Renal cortex interstitium (tissue), 11 donors: ENCODE results near the gene MPZL3. TPM values are rescaled to one million over a fixed set of nuclear protein-coding genes. Genes with fewer than 3 reads are reported as not detected.
A peak's percentile ranks its signal among the peaks of the same experiment; 100 is the strongest.
"Not testable (repeated sequence)": the region's sequence is repeated elsewhere in the genome, so short reads cannot be mapped to it uniquely, and the experiment has no call there.

Source experiments
- DNase-seq, 11 donors: peaks; one replicate each; pipeline ENCODE4 v3.0.0-alpha.2; 2013; ENCODE audit warnings: low read depth in 9 of 11, low spot score in 4 of 11; ENCODE audit errors: extremely low read depth in 1 of 11
- polyA plus RNA-seq, 3 donors: library from polyadenylated mRNA; unstranded; fragments of 120-200 nt; gene quantifications; one replicate each; pipeline ENCODE4 v1.2.1, GENCODE V29; 2013; ENCODE audit not compliant: insufficient read length in 3 of 3

MPZL3 gene
- polyA plus RNA-seq, 3 donors, result 5.1 to 8.2 (median 6.8) TPM

DNA sequence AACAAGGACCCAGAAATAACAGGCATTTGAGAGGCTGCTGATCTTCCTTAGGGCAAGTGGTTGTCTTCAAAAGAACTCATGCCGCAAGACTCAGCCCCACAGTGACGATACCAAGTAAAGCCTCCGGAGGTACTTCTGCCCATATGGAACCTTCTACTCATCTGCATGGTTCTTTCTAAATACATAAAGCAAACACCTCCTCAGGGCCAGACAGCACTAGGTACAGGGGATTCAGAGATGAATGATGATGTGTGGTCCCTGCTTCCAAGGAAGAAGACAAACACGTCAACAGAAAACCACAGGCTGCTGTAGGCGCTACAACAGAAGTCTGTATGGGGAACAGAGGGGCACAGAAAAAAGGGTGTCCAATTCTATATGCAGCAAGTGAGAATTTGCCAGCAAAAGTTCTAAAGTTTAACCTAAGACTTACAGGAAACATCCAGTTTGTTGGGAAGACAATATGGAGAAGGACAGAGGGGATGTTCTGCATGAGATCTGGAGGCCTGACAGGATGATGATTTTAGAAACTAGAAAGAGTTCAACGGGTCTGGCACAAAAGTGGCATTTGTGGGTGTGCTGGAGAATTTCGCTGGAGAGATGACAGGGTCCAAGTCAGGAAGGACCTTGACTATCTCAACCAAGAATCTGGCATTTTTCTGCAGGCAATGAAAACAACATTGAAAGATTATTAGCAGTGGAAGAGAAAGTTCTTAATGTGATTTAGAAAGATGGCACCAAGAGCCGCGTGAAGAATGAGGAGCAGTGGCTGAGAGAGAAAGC lies 51.1 kb downstream of the MPZL3 start:
- DNase-seq, result no peak

DNA sequence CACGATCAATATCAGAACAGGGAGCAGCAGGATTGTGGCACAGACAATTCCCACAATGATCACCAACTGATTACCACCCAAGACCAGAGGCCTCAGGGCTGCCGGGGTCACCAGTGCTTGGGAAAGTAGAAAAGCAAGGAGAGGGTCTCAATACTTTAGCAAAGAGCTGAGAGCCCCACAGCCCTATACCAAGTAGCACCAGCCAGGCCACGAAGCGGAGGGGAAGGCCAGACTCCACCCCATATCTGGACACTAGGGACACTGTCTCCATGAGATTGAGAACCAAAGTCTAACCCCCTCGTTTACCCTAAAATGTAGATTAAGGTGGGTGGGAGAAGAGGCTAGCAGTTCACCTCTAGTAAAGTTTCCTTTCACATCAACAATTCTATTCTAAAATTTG lies 51.7 kb downstream of the MPZL3 start:
- no peak for DNase-seq

DNA sequence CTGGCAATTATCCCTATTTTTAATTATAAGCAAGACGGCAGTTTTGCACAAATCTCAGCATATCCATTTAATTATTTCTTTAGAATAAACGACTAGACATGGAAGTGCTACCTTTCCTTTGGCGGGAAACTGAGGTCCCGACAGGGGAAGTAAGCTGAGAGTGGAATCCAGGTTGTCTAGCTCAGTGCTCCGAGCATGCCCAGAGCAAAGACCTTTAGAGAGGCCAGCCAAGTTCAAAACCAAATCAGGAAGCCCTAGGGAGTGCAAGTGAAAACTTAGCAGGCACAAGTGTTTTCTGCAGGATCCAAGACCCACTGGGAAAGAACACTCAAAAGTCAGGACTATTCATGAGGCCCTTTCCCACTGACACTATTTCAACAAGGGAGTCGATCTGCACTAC lies 53.0 kb downstream of the MPZL3 start:
- no peak for DNase-seq

- DNase-seq, result peak in 5 of 11 donors; percentile 54 to 64 (median 62)
Measured at GRCh38 chr11:118198370-118198769, 53.8 kb downstream of the MPZL3 start.

- peak in 1 of 11 donors; percentile 48 for DNase-seq
Measured at GRCh38 chr11:118194835-118195627, 57.1 kb downstream of the MPZL3 start.

GRCh38 chr11:118193910-118194566 lies 58.1 kb downstream of the MPZL3 start:
- no peak for DNase-seq

DNA sequence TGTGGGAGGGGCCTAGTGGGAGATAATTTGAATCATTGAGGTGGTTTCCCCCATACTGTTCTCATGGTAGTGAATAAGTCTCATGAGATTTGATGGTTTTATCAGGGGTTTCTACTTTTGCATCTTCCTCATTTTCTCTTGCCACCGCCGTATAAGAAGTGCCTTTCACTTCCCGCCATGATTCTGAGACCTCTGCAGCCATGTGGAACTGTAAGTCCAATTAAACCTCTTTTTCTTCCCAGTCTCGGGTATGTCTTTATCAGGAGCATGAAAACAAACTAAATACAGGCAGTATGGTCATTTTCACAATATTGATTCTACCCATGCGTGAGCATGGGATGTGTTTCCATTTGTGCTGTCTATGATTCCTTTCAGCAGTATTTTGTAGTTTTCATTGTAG lies 59.3 kb downstream of the MPZL3 start:
- not testable (repeated sequence) for DNase-seq

GRCh38 chr11:118190942-118191506 lies 61.1 kb downstream of the MPZL3 start:
- not testable (repeated sequence) for DNase-seq

- no peak for DNase-seq
Measured at GRCh38 chr11:118186346-118187107, 65.6 kb downstream of the MPZL3 start.

- no peak for DNase-seq
Measured at GRCh38 chr11:118184784-118185579, 67.2 kb downstream of the MPZL3 start.

DNA sequence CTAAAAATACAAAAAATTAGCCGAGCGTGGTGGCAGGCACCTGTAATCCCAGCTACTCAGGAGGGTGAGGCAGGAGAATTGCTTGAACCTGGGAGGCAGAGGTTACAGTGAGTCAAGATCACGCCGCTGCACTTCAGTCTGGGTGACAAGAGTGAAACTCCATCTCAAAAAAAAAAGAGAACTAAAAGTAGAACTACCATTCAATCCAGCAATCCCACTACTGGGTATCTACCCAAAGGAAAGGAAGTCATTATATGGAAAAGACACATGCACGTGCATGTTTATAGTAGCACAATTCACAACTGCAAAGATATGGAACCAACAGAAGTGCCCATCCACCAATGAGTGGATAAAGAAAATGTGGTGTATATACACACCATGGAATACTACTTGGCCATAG lies 68.5 kb downstream of the MPZL3 start:
- DNase-seq, result not testable (repeated sequence)

GRCh38 chr11:118180300-118180703 lies 71.9 kb downstream of the MPZL3 start:
- peak in 6 of 11 donors; percentile 46 to 80 (median 63) for DNase-seq

- no peak for DNase-seq
Measured at GRCh38 chr11:118176778-118177134, 75.4 kb downstream of the MPZL3 start.

Other genes with a start within 250 kb of the MPZL3 start
- 10 to 100 TPM; 20.1 to 46.6 (median 25.6) TPM for gene TMPRSS4, start 175.3 kb downstream of the MPZL3 start, polyA plus RNA-seq
- gene SMIM35, start 165.4 kb downstream of the MPZL3 start, polyA plus RNA-seq, result under 1 TPM; 0.09 to 0.21 (median 0.11) TPM
- 1 to 10 TPM; 1.1 to 1.6 (median 1.2) TPM for gene SCN4B, start 99.5 kb downstream of the MPZL3 start, polyA plus RNA-seq
- gene SCN2B, start 75.7 kb downstream of the MPZL3 start, polyA plus RNA-seq, result 1 to 10 TPM; 3.5 to 5.3 (median 3.9) TPM
- 1 to 10 TPM; 2.9 to 4.1 (median 2.9) TPM for gene JAML, start 27.4 kb downstream of the MPZL3 start, polyA plus RNA-seq
- gene MPZL2, start 11.9 kb upstream of the MPZL3 start, polyA plus RNA-seq, result 10 to 100 TPM; 16.4 to 56.1 (median 21.3) TPM
- gene CD3E, start 52.4 kb upstream of the MPZL3 start, polyA plus RNA-seq, result under 1 TPM; 0.36 to 0.48 (median 0.39) TPM
- gene CD3D, start 90.3 kb upstream of the MPZL3 start, polyA plus RNA-seq, result under 1 TPM in 2 of 3 donors, not detected in 1; 0.43 to 0.65 TPM
- under 1 TPM; 0.07 to 0.20 (median 0.17) TPM for gene CD3G, start 92.0 kb upstream of the MPZL3 start, polyA plus RNA-seq
- gene UBE4A, start 107.2 kb upstream of the MPZL3 start, polyA plus RNA-seq, result 10 to 100 TPM; 34.8 to 48.3 (median 43.1) TPM
- 100 to 1,000 TPM; 386 to 467 (median 459) TPM for gene ATP5MG, start 149.2 kb upstream of the MPZL3 start, polyA plus RNA-seq
- gene KMT2A, start 184.1 kb upstream of the MPZL3 start, polyA plus RNA-seq, result 10 to 100 TPM; 43.7 to 47.3 (median 45.4) TPM